ENCODE data around the gene NRXN3.

DNA sequence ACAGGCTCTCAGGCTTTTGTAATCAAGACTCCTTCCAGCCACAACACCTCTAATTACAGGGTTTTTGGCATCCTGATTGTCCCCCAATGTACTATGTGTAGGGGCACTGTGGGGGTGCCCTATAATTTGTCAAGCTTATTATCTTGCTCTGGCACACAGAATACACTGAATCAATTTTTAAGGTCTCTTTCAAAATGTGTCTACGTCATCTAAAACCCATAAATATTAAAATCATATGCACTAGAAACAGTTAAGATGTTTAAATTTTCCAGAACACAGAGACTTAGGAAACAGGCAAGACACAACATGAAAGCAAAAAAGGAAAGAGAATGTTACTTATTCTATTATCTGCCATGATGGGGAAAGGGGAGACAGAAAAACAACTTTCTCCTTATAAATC lies 665.7 kb downstream of the NRXN3 start:
- TF ChIP-seq, protein P1, sequence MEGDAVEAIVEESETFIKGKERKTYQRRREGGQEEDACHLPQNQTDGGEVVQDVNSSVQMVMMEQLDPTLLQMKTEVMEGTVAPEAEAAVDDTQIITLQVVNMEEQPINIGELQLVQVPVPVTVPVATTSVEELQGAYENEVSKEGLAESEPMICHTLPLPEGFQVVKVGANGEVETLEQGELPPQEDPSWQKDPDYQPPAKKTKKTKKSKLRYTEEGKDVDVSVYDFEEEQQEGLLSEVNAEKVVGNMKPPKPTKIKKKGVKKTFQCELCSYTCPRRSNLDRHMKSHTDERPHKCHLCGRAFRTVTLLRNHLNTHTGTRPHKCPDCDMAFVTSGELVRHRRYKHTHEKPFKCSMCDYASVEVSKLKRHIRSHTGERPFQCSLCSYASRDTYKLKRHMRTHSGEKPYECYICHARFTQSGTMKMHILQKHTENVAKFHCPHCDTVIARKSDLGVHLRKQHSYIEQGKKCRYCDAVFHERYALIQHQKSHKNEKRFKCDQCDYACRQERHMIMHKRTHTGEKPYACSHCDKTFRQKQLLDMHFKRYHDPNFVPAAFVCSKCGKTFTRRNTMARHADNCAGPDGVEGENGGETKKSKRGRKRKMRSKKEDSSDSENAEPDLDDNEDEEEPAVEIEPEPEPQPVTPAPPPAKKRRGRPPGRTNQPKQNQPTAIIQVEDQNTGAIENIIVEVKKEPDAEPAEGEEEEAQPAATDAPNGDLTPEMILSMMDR (conservative IDR thresholded peaks at IDR 0.05; ENCODE audit: low read depth, low read length): no peak
- TF ChIP-seq EZH2 (IDR thresholded peaks at IDR 0.05; ENCODE audit: low read length, unreplicated experiment): no peak
